SK-N-MC (cell line): ENCODE results near the gene AMFR.

Source experiments
- EZH2 ChIP-seq: fragments of 200-600 bp; sonication (generic); IDR thresholded peaks from one replicate; pipeline ENCODE4 v1.6.1; 2017; ENCODE audit warnings: antibody characterized with exemption
- FOXP2 ChIP-seq: optimal IDR thresholded peaks from 2 replicates; pipeline ENCODE3; 2011; ENCODE audit warnings: mild to moderate bottlenecking, moderate library complexity; ENCODE audit not compliant: insufficient read depth; ENCODE audit errors: extremely low read length, control extremely low read depth
- POLR2AphosphoS5 ChIP-seq: IDR thresholded peaks from 2 replicates; pipeline ENCODE4 v1.6.1; 2012; ENCODE audit warnings: mild to moderate bottlenecking, low read depth, low read length, borderline replicate concordance

DNA sequence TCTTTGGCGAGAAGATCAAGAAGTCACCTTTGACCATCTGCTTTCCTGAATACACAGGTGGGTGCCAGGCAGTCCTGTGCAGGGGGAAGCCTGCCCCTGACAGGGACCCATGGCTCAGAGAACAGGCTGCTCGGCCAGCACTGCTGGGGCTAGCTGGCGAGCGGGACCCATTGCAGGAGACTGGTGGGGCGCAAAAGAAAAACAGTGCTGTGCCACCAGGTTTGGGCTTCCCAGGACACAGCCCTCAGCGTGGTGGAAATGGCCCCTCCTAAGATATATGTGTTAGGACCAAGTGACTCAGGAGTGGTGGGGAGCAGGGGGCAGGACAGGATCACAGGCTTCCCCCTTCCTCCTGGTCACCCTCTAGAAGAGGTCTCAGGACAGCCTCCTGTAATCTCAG, 73.9 kb downstream of the AMFR start:
- no peak for TF ChIP-seq EZH2
- no peak for TF ChIP-seq POLR2AphosphoS5
- no peak for TF ChIP-seq FOXP2
